ENCODE measurements around the gene ZNF831. TPM values are rescaled to one million over a fixed set of nuclear protein-coding genes. Genes with fewer than 3 reads are reported as not detected.

The ZNF831 gene
- total and polyA plus RNA-seq, 11 donors: 0.02 to 0.77 (median 0.06) TPM; not detected in 2

- peak; percentile 71 to 97 (median 92) for ATAC-seq
- Histone ChIP-seq H3K9me3 (no peaks in the 10 kb centered on the region), H3K36me3 (no peaks in the 10 kb centered on the region), H3K4me3 (peak overlapping the region; percentile 21 to 66 (median 58)), H3K4me1 (peaks cover 0 to 26% (median 14%) of the 10 kb centered on the region in 12 donors), H3K27me3 (peaks cover 0 to 31% (median 15%) of the 10 kb centered on the region in 9 donors), H3K27ac (peak overlapping the region in 9 of 12 donors; percentile 7 to 87 (median 72))
- intact Hi-C loops (cut with DNase I): loop anchor here (1.0 to 10.0 kb wide), 14 partner anchors 75 to 353 kb away; no protein-coding TSS in a partner anchor
- peak; percentile 72 to 90 (median 81) for DNase-seq
- TF ChIP-seq POLR2A (IDR thresholded peaks at IDR 0.05): no peak
- peak; percentile 92 to 99 (median 97) for TF ChIP-seq CTCF (IDR thresholded peaks at IDR 0.05)
- WGBS, 4 donors: 1 to 2% (median 2%) methylated on average over 39 to 51 of the region's 51 CpGs
Measured at GRCh38 chr20:59222253-59223181, 58.9 kb downstream of the ZNF831 start.

GRCh38 chr20:59223182-59223601, 59.6 kb downstream of the ZNF831 start:
- H3K4me3 ChIP-seq: peak overlapping the region in 8 of 12 donors; percentile 55 to 66 (median 58)
- DNase-seq: no peak
- intact Hi-C loops (cut with DNase I): loop anchor here in 9 of 10 donors (2.0 to 10.0 kb wide), 11 partner anchors 76 to 352 kb away; no protein-coding TSS in a partner anchor
- no peak overlapping the region for H3K27ac ChIP-seq
- peaks cover 0 to 35% (median 15%) of the 10 kb centered on the region in 9 donors for H3K27me3 ChIP-seq
- ATAC-seq: peak in 1 of 4 donors; percentile 11
- 9 to 14% (median 13%) methylated on average over 21 of the region's 21 CpGs for WGBS, 4 donors
- H3K4me1 ChIP-seq: peaks cover 0 to 26% (median 14%) of the 10 kb centered on the region in 12 donors
- no peaks in the 10 kb centered on the region for H3K9me3 ChIP-seq
- no peaks in the 10 kb centered on the region for H3K36me3 ChIP-seq
- no peak for TF ChIP-seq CTCF (IDR thresholded peaks at IDR 0.05)
- TF ChIP-seq POLR2A (IDR thresholded peaks at IDR 0.05): no peak

DNA sequence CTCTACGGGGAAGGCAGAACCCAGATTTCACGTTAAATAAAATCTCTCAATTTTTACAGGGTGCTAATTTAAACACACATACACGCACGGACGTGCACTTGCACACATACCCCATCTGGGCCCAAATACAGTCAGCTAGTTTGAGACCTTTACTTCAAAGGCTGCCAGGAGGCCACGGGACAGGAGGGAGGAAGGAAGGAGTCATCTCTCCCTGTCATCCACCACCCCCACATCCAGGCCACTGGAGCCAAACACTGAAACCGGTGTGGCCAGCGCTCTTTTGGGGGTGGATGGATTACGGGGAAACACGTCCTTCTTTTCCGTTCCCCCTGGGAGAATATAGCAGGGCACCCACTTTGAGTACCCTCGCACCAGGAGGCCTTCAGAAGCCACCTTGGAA, 60.1 kb downstream of the ZNF831 start:
- Histone ChIP-seq H3K27ac (no peak overlapping the region), H3K9me3 (peaks cover 0 to under 1% (median 0%) of the 10 kb centered on the region in 12 donors), H3K27me3 (peaks cover 0 to 35% (median 15%) of the 10 kb centered on the region in 9 donors), H3K4me3 (no peak overlapping the region), H3K4me1 (peaks cover 0 to 26% (median 14%) of the 10 kb centered on the region in 12 donors), H3K36me3 (no peaks in the 10 kb centered on the region)
- DNase-seq: peak in 1 of 5 donors; percentile 10
- intact Hi-C loops (cut with DNase I): loop anchor here in 9 of 10 donors (2.0 to 10.0 kb wide), 11 partner anchors 76 to 353 kb away; no protein-coding TSS in a partner anchor
- 69 to 81% (median 77%) methylated on average over 12 of the region's 12 CpGs for WGBS, 4 donors
- TF ChIP-seq POLR2A (IDR thresholded peaks at IDR 0.05): no peak
- TF ChIP-seq CTCF (IDR thresholded peaks at IDR 0.05): no peak
- no peak for ATAC-seq

DNA sequence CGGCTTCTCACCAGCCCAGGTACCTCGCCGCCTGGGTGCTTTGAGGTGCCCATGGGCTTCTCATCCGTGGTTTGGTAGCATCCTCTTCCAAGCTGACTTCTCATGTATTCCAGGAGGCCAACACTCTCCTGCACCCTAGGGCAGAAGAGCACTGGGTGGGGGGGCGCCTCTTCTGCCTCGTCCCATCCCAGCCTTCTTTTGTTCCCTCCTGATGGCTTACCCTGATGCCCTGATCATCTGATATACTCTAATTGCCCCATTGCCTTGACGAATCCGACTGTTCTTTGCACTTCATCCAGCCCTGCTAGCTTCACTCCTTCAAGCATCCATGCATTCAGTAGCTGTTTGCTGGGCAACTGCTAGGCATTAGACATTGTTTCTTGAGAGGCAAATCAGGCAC, 60.6 kb downstream of the ZNF831 start:
- no peak for ATAC-seq
- 91 to 94% (median 93%) methylated on average over 8 of the region's 8 CpGs for WGBS, 4 donors

More for the DNA sequence above, 60.6 kb downstream of the ZNF831 start:
- Histone ChIP-seq H3K4me1 (peaks cover 0 to 26% (median 14%) of the 10 kb centered on the region in 12 donors), H3K36me3 (no peaks in the 10 kb centered on the region), H3K9me3 (peaks cover 0 to 4% (median 0%) of the 10 kb centered on the region in 12 donors), H3K27ac (no peak overlapping the region), H3K27me3 (peaks cover 0 to 36% (median 15%) of the 10 kb centered on the region in 9 donors), H3K4me3 (no peak overlapping the region)
- TF ChIP-seq CTCF (IDR thresholded peaks at IDR 0.05): no peak
- no peak for TF ChIP-seq POLR2A (IDR thresholded peaks at IDR 0.05)
- intact Hi-C loops (cut with DNase I): loop anchor here in 6 of 10 donors (5.0 to 10.0 kb wide), 8 partner anchors 77 to 352 kb away; no protein-coding TSS in a partner anchor
- no peak for DNase-seq

Data from heart left ventricle (tissue), 16 donors.